D721Med (cell line): ENCODE results near the gene RGS7.
A peak's percentile ranks its signal among the peaks of the same experiment; 100 is the strongest.

ENCODE experiments used
- DNase-seq: peaks from one replicate; pipeline ENCODE4 v3.0.0; 2011; ENCODE audit warnings: low spot score; ENCODE audit not compliant: insufficient read length
- FAIRE-seq: peaks from 2 replicates; lab custom pipeline; 2011; peaks lifted over from hg19 to GRCh38; lab: Jason Lieb, UNC
- TF ChIP-seq, protein P1 (sequence below): IDR thresholded peaks from 2 replicates; pipeline ENCODE4 v1.5.1; 2012; ENCODE audit warnings: mild to moderate bottlenecking, control low read depth; ENCODE audit not compliant: insufficient read depth; ENCODE audit errors: missing control alignments

The RGS7 gene

DNA sequence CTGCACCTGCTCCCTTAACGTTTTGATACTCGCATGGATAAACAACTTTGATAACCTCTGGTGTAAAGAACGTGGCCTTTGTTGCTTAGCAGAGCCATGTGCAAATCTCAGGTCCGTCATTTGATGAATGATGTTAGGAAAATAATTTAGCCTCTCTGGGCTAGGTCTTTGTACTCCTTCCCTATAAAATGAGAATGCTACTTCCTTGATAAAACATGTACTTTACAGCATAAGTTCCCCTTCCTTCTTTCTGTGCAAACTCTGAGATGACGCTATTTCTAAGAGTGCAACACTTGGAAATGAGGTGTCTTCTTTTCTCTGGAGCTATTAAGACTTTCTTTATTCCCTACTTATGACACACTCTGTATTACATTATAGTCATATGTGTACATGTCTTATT is 243.4 kb downstream of the RGS7 start:
- FAIRE-seq: peak; percentile 72
- TF ChIP-seq, protein P1, sequence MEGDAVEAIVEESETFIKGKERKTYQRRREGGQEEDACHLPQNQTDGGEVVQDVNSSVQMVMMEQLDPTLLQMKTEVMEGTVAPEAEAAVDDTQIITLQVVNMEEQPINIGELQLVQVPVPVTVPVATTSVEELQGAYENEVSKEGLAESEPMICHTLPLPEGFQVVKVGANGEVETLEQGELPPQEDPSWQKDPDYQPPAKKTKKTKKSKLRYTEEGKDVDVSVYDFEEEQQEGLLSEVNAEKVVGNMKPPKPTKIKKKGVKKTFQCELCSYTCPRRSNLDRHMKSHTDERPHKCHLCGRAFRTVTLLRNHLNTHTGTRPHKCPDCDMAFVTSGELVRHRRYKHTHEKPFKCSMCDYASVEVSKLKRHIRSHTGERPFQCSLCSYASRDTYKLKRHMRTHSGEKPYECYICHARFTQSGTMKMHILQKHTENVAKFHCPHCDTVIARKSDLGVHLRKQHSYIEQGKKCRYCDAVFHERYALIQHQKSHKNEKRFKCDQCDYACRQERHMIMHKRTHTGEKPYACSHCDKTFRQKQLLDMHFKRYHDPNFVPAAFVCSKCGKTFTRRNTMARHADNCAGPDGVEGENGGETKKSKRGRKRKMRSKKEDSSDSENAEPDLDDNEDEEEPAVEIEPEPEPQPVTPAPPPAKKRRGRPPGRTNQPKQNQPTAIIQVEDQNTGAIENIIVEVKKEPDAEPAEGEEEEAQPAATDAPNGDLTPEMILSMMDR: no peak
- no peak for DNase-seq

DNA sequence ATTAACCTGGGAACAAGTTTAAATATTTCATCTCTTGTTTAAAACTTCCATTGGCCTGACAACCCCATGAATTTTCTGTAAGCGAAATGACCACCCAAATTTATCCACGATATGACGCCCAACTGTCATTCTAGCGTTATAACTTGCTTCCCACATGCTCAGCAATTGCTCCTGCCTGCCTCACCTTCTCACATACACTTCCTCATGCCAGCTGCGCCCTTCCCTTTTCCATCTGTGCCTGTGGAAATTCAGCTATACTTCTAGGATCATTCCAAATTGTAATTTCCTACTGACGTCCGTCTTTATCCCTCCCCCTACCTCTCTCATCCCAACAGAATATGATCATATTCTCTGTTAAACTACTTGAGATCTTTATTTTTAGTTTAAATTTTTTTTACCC is 248.0 kb downstream of the RGS7 start:
- FAIRE-seq (no peak), DNase-seq (no peak)
- TF ChIP-seq, protein P1: no peak

DNA sequence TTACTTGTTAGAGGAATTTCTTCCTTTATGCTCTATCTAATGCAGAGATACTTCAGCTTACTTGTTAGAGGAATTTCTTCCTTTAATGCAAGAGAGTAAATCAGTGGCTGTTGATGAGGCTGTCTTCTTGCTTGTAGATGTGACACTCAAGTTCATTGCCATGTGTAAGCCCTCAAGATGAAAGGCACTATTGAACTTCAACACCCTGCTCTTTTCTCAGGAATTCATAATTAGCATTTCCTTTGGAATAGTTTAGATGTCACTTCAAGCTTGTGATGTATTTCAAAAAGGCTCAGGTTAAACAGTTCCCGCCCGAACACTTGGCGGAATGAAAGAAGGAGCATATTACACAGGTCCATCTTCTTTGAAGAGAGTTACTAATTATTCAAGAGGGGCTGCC is 251.9 kb downstream of the RGS7 start:
- TF ChIP-seq, protein P1: no peak
- DNase-seq (no peak), FAIRE-seq (no peak)

DNA sequence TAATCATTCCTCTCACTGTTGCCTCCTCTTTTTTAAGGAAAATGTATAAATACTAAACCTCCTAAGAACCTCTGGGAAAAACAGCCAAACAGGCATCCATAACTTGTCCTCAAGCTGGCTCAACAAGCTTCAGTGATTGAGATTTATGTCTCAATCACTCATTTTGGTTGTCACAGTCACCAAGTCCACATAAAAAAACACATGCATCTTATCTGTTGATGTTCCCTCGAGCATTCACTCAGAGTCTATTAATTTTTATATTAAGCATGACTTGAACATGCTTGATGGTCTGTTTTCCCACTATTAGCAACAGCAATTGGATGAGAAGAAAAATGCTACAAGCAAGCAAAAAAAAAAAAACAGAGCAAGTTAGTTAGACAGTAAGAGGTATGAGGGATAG is 254.3 kb downstream of the RGS7 start:
- TF ChIP-seq, protein P1: no peak
- FAIRE-seq (no peak), DNase-seq (no peak)

DNA sequence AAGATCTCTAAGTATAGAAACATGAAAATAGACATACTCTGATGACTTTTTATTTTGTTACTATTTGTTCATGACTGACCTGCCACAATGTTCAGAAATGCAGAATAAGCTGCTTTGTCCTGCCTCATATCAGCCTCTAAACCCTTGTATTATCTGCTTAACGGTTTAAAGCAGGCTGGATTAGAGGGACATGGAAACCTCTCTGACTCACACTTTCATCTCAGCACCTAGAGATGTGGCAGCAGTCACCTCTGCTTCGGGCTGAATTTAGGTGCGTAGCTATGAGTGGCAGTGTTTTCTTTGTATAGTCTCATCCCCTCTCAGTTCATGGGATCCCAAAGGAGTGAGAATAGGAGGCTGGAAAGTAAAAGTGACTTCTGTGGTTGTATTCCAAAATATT is 255.4 kb downstream of the RGS7 start:
- FAIRE-seq (peak; percentile 98), DNase-seq (no peak)
- TF ChIP-seq, protein P1: no peak

DNA sequence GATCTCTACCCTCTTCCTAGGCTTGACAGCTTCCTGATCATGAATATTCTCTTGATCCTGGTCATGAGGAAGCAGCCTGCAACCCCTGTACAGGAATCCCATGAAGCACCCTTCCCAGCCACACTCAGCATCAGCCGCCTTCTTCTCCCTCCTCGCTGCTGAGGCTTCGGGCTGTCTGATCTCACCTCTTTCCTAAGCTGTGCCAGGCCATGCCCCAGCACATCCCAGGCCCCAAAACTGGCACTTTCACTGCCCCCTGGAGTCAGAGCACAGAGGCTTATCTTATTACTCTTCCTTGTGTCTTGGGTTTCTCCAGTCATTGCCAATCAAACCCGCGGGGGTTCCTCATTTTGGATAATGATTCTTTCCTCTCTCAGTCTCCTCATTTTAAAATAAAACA is 259.5 kb downstream of the RGS7 start:
- TF ChIP-seq, protein P1: no peak
- FAIRE-seq (no peak), DNase-seq (no peak)

DNA sequence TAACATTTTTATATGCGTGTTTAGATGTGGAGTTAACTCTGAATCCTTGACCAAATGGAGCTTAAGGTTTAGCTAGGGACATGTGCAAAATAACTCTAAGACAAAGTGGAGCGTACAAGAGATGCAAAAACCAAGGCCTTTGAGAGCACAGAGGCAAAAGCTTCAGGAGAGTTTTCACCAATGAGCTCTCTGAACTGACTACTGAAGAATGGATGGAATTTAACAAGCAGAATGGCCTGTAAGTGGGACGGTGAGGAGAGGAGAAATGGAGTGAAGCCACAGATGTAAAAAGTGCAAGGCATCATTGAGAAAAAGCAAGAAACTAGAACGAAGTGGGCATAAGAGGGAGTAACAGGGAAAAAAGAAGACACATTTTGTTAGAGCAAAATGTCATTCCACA is 260.0 kb downstream of the RGS7 start:
- DNase-seq (no peak), FAIRE-seq (no peak)
- TF ChIP-seq, protein P1: no peak
